NT2/D1 (cell line): ENCODE data around the gene CEP72.

Experiments used
- DNase-seq: peaks from one replicate; pipeline ENCODE4 v3.0.0-alpha.2; 2011; ENCODE audit warnings: low read depth, low spot score
- H3K27me3 ChIP-seq: 2 replicates; pipeline ENCODE4 v1.6.0; 2011; ENCODE audit warnings: mild to moderate bottlenecking; ENCODE audit not compliant: insufficient read length, insufficient read depth
- H3K36me3 ChIP-seq: 2 replicates; pipeline ENCODE4 v1.6.1; 2011; ENCODE audit warnings: mild to moderate bottlenecking, low read length, mixed read lengths; ENCODE audit not compliant: insufficient read depth, insufficient read length
- H3K4me1 ChIP-seq: 2 replicates; pipeline ENCODE4 v1.5.1; 2011; ENCODE audit not compliant: insufficient read depth, insufficient read length
- H3K4me3 ChIP-seq: 2 replicates; pipeline ENCODE4 v1.5.1; 2011; ENCODE audit warnings: low read depth; ENCODE audit not compliant: insufficient read length
- H3K9ac ChIP-seq: 2 replicates; pipeline ENCODE4 v1.6.0; 2011; ENCODE audit warnings: low read depth; ENCODE audit not compliant: insufficient read length
- H3K9me3 ChIP-seq: 2 replicates; pipeline ENCODE4 v1.5.1; 2011; ENCODE audit warnings: mild to moderate bottlenecking, low read length; ENCODE audit not compliant: insufficient read depth
- SUZ12 ChIP-seq: IDR thresholded peaks from 2 replicates; pipeline ENCODE4 v1.6.1; 2011; ENCODE audit not compliant: insufficient read length, insufficient read depth; ENCODE audit errors: extremely low read depth
- YY1 ChIP-seq: IDR thresholded peaks from 2 replicates; pipeline ENCODE4 v1.6.1; 2011; ENCODE audit not compliant: insufficient read length, insufficient read depth
- ZNF274 ChIP-seq: IDR thresholded peaks from 2 replicates; pipeline ENCODE4 v1.6.1; 2011; ENCODE audit warnings: mild to moderate bottlenecking, low read depth, low read length

Gene CEP72

DNA sequence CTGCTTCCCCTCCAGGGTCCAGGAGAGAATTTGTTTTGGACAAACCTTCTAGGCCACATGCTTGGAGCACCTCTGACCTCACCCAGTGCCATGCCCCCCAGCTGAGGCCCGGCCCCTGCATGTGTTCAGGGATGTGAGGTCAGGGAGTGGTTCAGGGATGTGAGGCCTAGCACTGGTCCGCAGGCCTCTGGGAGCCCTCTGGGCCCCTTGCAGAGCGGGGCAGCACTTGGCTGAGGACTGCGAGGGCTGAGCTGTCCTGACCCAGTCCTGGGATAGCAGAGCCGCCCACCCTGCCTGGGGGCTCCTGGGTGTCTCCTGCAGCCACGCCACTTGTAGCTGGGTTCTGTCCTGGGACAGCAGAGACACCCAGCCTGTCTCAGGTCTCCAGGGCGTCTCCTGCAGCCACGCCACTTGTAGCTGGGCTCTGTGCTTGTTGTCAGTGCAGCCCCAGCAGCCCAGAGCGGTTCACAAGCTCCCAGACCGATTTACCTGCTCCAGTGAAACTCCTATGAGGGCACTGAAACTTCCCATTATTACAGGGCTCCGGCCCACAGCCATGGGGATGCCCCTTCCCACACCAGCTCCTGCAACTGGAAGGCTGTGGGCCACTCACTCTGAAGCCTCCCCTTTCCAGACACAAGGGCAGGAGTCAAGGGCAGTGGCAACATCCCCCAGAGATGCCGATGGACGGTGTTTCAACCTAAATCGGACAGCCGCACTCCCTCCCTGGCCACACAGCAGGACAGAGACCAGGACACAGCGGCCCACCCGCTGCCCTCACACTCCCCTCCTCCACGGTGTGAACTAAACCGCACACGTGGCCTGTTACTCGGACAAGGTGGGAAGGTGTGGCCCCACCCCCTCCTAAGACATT is 5.4 kb upstream of the CEP72 start:
- no peaks in the 10 kb centered on the region for H3K9me3 ChIP-seq
- no peak for TF ChIP-seq YY1
- no peak for TF ChIP-seq SUZ12
- TF ChIP-seq ZNF274, result no peak
- peaks cover 4% of the 10 kb centered on the region for H3K4me1 ChIP-seq
- no peak overlapping the region for H3K9ac ChIP-seq
- H3K4me3 ChIP-seq, result no peak overlapping the region
- no peak for DNase-seq
- H3K27me3 ChIP-seq, result no peaks in the 10 kb centered on the region
- H3K36me3 ChIP-seq, result no peaks in the 10 kb centered on the region

- no peak for TF ChIP-seq ZNF274
- TF ChIP-seq SUZ12, result no peak
- TF ChIP-seq YY1, result no peak
- no peak overlapping the region for H3K9ac ChIP-seq
- DNase-seq, result no peak
These were observed 4.4 kb upstream of the CEP72 start for GRCh38 chr5:607541-608428.

GRCh38 chr5:608429-609370 is 3.4 kb upstream of the CEP72 start:
- DNase-seq, result no peak
- Histone ChIP-seq H3K9me3 (peaks cover 4% of the 10 kb centered on the region), H3K27me3 (no peaks in the 10 kb centered on the region), H3K4me1 (peaks cover 4% of the 10 kb centered on the region), H3K4me3 (no peak overlapping the region), H3K36me3 (no peaks in the 10 kb centered on the region), H3K9ac (no peak overlapping the region)
- TF ChIP-seq ZNF274 (no peak), SUZ12 (no peak), YY1 (no peak)

More at GRCh38 chr5:607541-608428, 4.4 kb upstream of the CEP72 start:
- peaks cover 4% of the 10 kb centered on the region for H3K4me1 ChIP-seq
- H3K36me3 ChIP-seq, result no peaks in the 10 kb centered on the region
- H3K9me3 ChIP-seq, result peaks cover under 1% of the 10 kb centered on the region; the same call in 1 of the 2 replicates
- no peak overlapping the region for H3K4me3 ChIP-seq
- no peaks in the 10 kb centered on the region for H3K27me3 ChIP-seq

DNA sequence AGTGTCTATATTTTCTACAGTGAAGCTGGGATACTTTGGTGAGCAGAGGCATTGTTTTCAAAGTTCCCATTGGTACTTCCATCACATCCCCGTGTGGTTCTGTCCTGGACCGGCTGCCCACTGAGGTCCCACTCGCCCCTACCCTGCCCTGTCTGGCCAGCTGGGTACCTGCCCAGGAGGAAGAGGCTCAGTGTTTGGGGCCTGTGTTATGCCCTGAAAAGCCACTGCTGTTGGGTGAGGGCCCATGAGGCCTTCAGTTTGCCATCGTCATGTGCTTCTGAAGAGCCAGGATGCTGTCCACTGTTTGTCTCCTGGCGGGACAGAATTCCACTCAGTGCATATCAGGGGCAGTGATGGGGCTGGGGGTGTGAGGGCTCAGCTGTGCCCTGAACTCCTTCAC is 2.6 kb upstream of the CEP72 start:
- TF ChIP-seq YY1, result no peak
- TF ChIP-seq SUZ12, result no peak
- TF ChIP-seq ZNF274, result no peak
- peaks cover 4% of the 10 kb centered on the region for H3K4me1 ChIP-seq
- no peak overlapping the region for H3K4me3 ChIP-seq
- no peak for DNase-seq
- H3K9ac ChIP-seq, result no peak overlapping the region
- peaks cover 4% of the 10 kb centered on the region for H3K9me3 ChIP-seq
- no peaks in the 10 kb centered on the region for H3K27me3 ChIP-seq
- no peaks in the 10 kb centered on the region for H3K36me3 ChIP-seq

DNA sequence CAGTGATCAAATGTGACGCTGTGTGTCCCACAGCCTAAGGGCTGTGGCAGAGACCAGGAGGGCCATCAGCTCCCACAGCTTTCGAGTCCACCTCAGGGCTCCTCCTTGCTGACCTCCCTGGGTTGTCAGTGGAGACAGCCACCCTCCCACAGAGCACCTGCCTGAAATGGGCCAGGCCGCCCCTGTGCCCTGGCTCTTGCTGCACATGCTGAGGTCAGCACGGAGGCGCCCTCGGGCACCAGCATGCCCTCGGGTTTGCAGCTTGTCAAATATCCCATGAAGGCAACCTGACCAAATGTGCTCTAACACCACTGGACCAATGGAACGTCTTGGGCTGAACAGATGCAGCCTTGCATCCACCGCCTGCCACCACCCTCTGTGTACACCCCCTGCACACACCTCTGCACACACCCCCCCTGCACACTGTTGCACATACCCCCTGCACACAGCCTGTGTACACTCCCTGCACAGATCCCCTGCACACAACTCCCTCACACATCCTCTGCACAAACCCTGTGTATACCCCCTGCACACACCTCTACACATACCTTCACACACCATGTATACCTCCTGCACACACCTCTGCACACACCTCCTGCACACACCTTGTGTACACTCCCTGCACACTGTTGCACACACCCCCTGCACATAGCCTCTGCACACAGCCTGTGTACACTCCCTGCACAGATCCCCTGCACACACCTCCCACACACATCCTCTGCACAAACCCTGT is 2.0 kb upstream of the CEP72 start:
- no peak for DNase-seq
- no peak overlapping the region for H3K4me3 ChIP-seq
- TF ChIP-seq SUZ12 (no peak), YY1 (no peak), ZNF274 (no peak)
- H3K9ac ChIP-seq, result no peak overlapping the region
- H3K27me3 ChIP-seq, result no peaks in the 10 kb centered on the region
- H3K36me3 ChIP-seq, result no peaks in the 10 kb centered on the region
- peaks cover 4% of the 10 kb centered on the region for H3K4me1 ChIP-seq
- H3K9me3 ChIP-seq, result peaks cover 4% of the 10 kb centered on the region
